GM10248 (cell line): Measurements from ENCODE around the gene LRP8.

Experiments
- CTCF ChIA-PET: fragments of 300-600 bp; sonication (Branson Sonifier 250); formaldehyde crosslinking; extraction: SDS; loops from one replicate; lab custom pipeline; 2021; ENCODE audit warnings: antibody characterized with exemption; lab: Yijun Ruan, JAX
- POLR2A ChIA-PET: fragments of 350-650 bp; sonication (Branson Sonifier 250); formaldehyde crosslinking; extraction: SDS; loops from one replicate; lab custom pipeline; 2020; ENCODE audit warnings: antibody characterized with exemption; lab: Yijun Ruan, JAX
- DNase-seq: peaks from one replicate; pipeline ENCODE4 v3.0.0; 2012; ENCODE audit errors: extremely low spot score
- CTCF ChIP-seq: IDR thresholded peaks from 2 replicates; pipeline ENCODE4 v1.5.1; 2012; ENCODE audit warnings: mild to moderate bottlenecking, low read depth; ENCODE audit errors: extremely low read depth, missing control alignments, control extremely low read depth

The LRP8 gene

GRCh38 chr1:53330819-53331218 is 2.9 kb upstream of the LRP8 start:
- no peak for TF ChIP-seq CTCF
- ChIA-PET POLR2A (interaction anchor here (0.6 kb wide), 1 partner anchor 35 kb away, joined by 3 read pairs; no protein-coding TSS in a partner anchor), CTCF (interaction anchor here (1.1 kb wide), 1 partner anchor 35 kb away, joined by 3 read pairs; no protein-coding TSS in a partner anchor)
- no peak for DNase-seq

- no peak for TF ChIP-seq CTCF
- POLR2A ChIA-PET, result no interaction called here
- CTCF ChIA-PET, result no interaction called here
- DNase-seq, result peak; percentile 54
These were observed 950 bp upstream of the LRP8 start for GRCh38 chr1:53328541-53329499.

GRCh38 chr1:53327182-53327913 is 522 bp downstream of the LRP8 start:
- CTCF ChIA-PET, result interaction anchor here (1.2 to 1.4 kb wide), 2 partner anchors 45 to 49 kb away, joined by 5 read pairs; no protein-coding TSS in a partner anchor
- no peak for TF ChIP-seq CTCF
- peak; percentile 51 for DNase-seq
- POLR2A ChIA-PET, result no interaction called here

- POLR2A ChIA-PET, result interaction anchor here (0.8 to 1.0 kb wide), 2 partner anchors 10 to 19 kb away, joined by 3 to 4 read pairs; no protein-coding TSS in a partner anchor
- CTCF ChIA-PET, result interaction anchor here (0.9 to 1.4 kb wide), 5 partner anchors 9 to 49 kb away, joined by 3 to 5 read pairs (median 5); no protein-coding TSS in a partner anchor
- DNase-seq, result no peak
- TF ChIP-seq CTCF, result no peak
These were observed 1.2 kb downstream of the LRP8 start for GRCh38 chr1:53326598-53327181.

GRCh38 chr1:53326088-53326597 is 1.7 kb downstream of the LRP8 start:
- POLR2A ChIA-PET, result interaction anchor here (0.8 to 1.0 kb wide), 2 partner anchors 9 to 19 kb away, joined by 3 to 4 read pairs; no protein-coding TSS in a partner anchor
- DNase-seq, result peak; percentile 97
- CTCF ChIA-PET, result interaction anchor here (0.9 to 1.4 kb wide), 5 partner anchors 9 to 48 kb away, joined by 3 to 5 read pairs (median 5); no protein-coding TSS in a partner anchor
- no peak for TF ChIP-seq CTCF
